ACHN (cell line): ENCODE data around the gene ADARB2.
"Not testable (repeated sequence)": the region's sequence is repeated elsewhere in the genome, so short reads cannot be mapped to it uniquely, and the experiment has no call there.

Experiments
- DNase-seq: peaks from one replicate; pipeline ENCODE4 v3.0.0-alpha.2; 2015
- in situ Hi-C: cut with HindIII; loops from 2 replicates; pipeline ENCODE4 v1.10.0; 2017; ENCODE audit warnings: low sequenced_read_pairs, low pct_ligation_motif_present, low pct_unique_long_range_greater_than_20kb

The ADARB2 gene

DNA sequence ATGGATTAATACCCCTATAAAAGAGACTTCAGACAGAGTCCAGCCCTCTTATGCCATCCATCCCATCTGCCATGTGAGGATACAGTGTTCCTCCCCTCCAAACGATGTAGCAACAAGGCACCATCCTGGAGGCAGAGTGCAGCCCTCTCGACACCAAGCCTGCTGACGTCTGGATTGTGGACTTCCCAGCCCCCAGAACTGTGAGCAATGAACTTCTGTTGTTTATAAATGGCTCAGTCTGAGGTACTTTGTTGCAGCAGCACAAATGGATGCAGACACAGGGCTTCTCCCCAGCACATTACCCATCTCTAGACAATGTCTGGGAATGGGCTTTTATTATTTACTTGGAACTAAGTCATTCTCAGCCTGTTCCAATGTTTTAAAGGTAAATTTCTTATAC lies 485.6 kb downstream of the ADARB2 start:
- in situ Hi-C loops = no loop called here
- DNase-seq = no peak

DNA sequence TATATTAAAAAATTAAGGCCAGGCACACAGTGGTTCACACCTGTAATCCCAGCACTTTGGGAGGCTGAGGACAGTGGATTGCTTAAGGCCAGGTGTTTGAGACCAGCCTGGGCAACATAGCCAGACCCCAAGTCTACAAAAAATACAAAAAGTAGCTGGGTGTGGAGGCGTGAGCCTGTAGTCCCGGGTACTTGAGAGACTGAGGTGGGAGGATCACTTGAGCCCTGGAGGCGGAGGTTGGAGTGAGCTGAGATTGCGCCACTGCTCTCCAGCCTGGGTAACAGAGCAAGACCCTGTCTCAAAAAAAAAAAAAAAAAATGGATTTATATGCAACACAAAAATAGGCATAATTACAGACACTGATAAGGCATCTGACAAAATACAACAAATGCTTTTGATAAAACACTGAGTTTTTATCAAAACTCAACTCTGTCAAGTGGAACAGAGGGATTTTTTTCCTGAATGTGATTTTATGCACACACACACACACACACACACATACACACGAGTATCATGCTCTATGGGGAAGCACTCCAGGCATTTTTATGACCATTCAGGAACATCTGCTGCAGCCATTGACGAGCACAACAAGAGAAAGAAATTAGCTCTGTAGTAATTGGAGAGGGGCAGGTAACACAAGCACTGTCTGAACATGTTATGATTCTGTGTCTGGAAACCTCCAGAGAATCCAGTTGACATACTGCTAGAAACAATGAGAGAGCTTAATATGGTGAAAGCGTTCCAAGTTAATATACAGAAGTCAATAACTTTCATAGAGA lies 488.0 kb downstream of the ADARB2 start:
- in situ Hi-C loops = no loop called here
- no peak for DNase-seq

DNA sequence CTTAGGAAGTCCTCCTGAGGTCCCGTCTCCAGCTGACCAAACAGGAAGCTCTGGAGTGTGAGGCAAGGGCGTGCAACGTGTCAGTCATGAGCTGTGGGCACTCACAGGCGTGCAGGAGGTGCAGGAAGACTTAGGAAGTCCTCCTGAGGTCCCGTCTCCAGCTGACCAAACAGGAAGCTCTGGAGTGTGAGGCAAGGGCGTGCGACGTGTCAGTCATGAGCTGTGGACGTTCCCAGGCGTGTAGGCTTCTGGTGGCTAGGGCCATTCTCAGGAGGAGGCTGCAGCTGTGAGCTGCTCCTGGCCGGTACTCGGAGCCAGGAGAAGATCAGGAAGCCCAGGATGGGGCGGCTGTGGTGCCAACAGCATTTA lies 489.1 kb downstream of the ADARB2 start:
- in situ Hi-C loops, DNase-seq: not testable (repeated sequence)

DNA sequence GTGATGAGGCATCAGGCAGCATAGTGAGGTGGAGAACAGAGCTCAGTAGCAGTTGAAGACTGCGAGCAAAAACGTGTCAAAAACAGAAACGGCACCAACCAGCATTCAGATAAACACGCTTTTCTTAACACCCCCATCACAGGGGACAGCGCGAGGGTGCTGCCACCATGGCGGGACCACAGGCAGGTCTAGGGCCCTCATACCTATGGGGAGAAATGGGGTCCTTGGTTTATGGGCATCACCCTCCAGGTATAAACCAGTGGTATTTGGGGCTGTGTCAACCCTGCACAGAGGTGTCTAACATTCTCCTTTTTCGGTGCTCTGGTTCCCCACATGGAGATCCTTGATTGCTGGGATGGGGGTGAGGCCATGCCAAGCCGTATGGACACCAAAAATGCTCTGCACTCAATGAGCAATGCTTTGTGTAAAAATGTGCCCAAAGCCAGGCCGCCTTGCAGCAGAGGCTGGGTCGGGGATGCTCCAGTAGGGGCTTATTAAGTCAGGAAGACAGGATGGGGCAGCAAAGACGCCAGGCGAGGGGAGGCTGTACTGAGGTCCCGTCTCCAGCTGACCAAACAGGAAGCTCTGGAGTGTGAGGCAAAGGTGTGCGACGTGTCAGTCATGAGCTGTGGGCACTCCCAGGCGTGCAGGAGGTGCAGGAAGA lies 489.6 kb downstream of the ADARB2 start:
- in situ Hi-C loops = no loop called here

DNA sequence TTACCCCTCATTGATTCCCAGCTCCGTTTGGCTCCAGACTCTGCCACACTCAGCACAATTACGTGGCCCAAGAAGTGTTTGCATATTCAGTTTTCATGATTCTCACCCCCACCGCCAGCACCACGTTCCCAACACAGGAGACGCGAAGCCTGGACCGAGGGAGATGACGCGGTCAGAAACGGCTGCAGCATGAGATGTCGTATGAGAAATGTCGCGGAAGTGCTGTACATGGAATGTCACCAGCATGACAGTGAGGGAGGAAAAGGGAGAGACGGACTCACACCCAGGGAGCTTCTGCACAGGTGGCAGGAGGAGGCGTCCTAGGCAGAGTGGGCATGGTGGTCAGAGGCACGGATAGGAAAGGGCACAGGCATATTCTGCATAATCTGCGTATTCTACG lies 492.8 kb downstream of the ADARB2 start:
- in situ Hi-C loops = no loop called here
- no peak for DNase-seq

More for the DNA sequence above, 489.6 kb downstream of the ADARB2 start:
- DNase-seq = no peak

DNA sequence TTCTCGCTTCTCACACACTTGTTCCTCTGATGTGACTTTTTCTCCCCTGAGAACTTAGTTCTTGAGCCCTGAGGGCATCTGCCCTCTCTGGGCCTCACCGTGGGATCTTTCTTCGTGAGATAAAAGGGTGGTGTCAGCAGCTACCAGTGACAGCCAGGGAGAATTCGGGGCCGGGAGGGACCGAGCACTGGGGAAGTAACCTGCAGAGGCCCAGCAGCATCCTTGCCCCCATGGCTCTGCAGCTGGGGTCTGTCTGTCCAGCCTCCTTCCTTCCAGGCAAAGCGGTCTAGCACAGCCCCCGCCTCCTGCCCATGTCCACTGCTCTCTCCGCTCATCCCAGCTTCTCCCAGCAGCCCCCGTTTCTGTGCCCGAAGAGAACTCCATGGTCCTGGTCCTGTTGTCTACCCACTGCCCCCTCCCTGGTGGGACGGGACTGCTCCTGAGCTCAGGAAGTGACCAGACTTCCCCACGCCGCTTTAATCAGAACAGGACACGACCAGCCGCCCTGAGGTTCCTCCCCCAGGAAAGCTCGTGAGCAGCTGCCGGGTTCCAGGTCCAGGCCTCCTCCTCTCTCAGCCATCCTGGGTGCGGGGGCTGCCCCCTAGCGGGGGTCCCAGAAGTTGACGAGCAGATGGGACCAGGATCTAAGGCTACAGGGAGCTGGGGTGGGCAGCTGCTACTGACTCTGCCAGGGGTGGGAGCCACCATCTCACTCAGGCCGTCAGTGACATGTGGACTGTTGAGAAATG lies 493.7 kb downstream of the ADARB2 start:
- no peak for DNase-seq
- in situ Hi-C loops = no loop called here

GRCh38 chr10:1242975-1243374 lies 494.4 kb downstream of the ADARB2 start:
- in situ Hi-C loops = no loop called here

DNA sequence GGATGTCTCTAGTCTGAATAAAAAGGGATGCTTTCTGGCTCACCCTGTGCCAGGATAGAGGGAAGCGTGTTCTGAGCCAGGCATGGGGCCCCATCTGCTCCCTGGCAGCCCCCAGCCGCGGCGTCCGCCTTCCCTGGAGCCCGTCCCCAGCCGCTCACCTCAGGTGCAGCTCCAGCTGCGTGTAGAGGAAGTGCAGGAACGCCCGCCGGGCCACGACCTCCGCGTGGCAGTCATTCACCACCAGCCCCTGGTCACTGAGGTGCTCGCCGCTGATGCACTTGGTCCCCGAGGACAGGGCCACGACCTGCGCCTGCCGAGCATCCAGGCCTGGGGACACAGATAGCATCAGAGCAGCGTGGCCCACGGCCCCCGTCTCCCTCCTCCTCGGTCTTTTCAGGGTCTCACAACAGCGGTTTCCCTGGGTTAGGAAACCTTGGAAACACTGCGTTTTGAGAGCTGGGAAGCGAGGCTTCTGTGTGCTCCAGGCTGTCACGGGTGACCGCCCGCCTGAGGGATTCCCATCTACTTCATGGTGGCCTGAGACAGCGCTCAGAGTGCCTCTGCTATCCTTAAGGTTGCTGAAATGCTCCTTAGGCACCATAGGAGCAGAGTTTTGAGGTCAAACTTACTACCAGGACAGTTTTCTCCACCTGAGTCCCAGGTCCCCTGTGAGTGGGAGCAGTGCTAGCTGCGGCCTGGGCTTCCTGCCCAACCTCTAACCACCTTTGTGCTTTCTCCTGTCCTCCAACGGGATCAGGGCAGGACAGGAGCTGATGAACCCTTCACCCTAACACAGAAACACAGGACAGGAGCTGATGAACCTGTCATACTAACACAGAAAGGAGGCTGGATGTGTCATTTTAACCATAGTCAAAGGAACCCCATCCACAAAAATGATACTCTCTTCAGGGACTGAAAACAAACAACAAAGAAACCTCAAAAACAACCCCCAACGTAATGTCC lies 495.1 kb downstream of the ADARB2 start:
- no peak for DNase-seq
- in situ Hi-C loops = no loop called here

More at GRCh38 chr10:1242975-1243374, 494.4 kb downstream of the ADARB2 start:
- DNase-seq = no peak

GRCh38 chr10:1241322-1241890 lies 495.9 kb downstream of the ADARB2 start:
- DNase-seq = no peak
- in situ Hi-C loops = no loop called here

DNA sequence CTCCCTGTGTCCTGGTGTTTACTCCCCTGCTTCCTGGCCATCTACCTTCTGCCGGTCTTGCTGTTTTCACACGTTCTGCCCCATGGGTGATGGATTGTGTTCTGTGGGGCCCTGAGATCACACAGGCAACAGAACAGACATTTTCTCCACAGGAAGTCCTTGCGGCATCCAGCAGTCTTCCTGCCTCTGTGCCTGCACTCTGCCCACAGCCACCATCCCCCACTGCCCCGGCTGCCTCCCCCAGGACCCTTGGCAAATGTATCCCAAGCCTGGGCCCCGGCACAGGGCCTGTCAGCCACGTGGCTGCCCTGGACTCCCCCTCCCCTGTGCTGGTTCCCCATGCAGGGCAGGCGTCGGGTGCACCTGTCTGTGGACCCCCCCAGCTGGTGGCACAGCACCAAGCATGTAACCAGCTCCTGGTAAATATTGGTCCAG lies 497.0 kb downstream of the ADARB2 start:
- in situ Hi-C loops = no loop called here
- DNase-seq = no peak

DNA sequence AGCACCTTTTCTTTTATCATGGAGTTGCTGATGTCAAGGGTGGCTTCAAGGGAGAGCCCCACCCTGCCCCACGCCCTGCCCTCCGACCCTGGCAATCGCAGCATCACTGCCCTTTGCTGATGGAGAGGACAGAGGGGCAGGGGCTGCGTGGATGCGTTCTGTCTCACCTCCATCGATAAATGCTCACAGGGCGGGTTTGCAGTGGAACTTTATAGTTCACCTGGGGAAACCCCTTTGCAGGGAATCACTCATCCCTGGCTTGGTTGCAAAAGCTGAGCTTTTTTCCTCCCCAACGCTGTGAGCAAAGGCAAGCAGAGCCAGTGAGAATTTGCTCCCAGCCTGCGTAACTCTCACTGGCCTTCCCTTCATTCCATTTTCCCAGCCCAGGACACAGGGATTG lies 504.3 kb downstream of the ADARB2 start:
- in situ Hi-C loops = no loop called here
- no peak for DNase-seq

- DNase-seq = no peak
- in situ Hi-C loops = no loop called here
Measured at GRCh38 chr10:1232164-1232911, 505.0 kb downstream of the ADARB2 start.

DNA sequence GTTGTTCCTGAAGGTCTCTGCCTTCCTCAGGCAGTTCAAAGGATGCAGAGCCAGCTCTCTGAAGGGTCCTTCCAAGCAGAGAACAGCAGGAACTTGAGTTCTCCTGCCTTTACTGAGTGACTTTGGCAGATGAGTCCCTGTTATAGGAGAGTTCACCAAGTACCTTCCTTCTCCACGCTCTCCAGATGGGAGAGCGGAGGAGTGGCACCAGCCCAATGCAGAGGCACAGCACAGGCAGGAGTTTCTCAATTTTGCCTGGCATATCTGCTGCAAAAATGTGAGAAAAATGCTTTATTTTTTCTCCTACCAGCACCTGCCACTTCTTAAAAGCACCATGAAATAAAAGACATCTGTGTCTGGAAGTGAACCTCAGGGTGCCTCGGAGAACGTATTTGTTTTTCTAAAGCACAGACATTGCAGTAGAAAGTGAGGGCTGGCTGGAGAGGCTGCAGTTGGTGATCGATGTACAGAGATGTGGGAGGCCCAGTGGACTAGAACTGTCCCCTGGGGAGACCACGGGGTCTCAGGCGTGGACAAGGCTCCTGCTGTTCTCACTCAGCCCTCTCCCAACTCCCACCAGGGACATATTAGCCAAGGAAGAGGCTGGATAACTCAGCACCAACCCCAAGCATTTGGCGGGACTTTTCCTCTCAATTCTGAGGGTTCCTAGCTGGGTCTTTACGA lies 506.6 kb downstream of the ADARB2 start:
- in situ Hi-C loops = no loop called here
- no peak for DNase-seq

- no peak for DNase-seq
- in situ Hi-C loops = no loop called here
Measured at GRCh38 chr10:1230138-1230537, 507.2 kb downstream of the ADARB2 start.

DNA sequence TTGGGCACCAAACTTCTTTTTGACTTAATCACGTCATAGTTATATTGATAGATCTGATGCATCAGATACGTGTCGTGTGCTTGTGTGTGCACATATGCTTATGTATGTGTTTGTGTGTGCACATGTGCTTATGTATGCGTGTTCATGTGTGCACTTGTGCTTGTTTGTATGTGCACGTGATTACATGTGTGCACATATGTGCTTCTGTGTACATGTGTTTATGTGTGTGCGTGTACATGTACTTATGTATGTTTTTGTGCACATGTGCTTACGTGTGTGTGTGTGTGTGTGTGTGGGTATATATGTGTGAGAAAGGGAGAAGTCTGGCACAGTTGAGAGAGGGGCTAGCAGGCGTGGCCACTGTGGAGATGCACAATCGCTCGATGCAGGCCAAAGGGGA lies 507.8 kb downstream of the ADARB2 start:
- in situ Hi-C loops = no loop called here
- no peak for DNase-seq

- in situ Hi-C loops = no loop called here
- no peak for DNase-seq
Measured at GRCh38 chr10:1229116-1229515, 508.2 kb downstream of the ADARB2 start.

DNA sequence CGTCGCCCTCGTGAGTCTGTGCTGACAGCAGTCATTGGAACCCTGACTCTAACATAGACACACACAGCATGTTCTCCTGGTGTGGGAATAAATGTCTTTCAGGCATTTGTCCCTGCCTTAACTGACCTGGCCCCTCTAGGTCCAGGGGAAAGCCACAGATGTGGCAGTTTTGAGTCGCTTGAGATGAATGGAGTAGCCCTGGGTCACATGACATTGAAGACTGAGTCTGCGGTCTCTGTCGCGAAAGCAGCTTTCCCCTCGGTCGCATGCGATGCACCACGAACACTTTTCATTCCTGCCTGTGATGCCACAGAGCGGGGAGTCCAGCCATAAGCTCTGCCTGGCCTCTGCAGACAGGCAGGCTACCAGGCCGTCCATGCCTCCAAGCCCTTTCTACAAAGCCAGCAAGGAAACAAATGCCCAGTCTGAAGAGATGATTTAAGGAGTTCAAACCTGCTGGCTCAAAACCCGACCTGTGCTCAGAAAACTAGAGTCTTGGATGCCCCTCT lies 508.8 kb downstream of the ADARB2 start:
- in situ Hi-C loops = no loop called here

More for the DNA sequence above, 508.8 kb downstream of the ADARB2 start:
- DNase-seq = no peak
